Caco-2 (cell line): ENCODE data around the gene HELZ. TPM values are rescaled to one million over a fixed set of nuclear protein-coding genes. Genes with fewer than 3 reads are reported as not detected.

ENCODE experiments used
- BruUV-seq: library from RNA; stranded (reverse); fragments of 400-500 nt; replicated peaks from 2 replicates; lab custom pipeline; 2021; lab: Mats Ljungman, UMichigan
- CTCF ChIA-PET: fragments of 300-600 bp; sonication (Branson Sonifier 250); formaldehyde crosslinking; loops from one replicate; lab custom pipeline; 2022; ENCODE audit warnings: antibody characterized with exemption; lab: Charles Lee
- POLR2A ChIA-PET: fragments of 300-600 bp; sonication (Branson Sonifier 250); formaldehyde crosslinking; loops from one replicate; lab custom pipeline; 2022; ENCODE audit warnings: antibody characterized with exemption; lab: Charles Lee
- DNase-seq, 2 experiments: peaks; one replicate each; pipeline versions ENCODE4 v3.0.0 to v3.0.0-alpha.2; 2020 to 2022
- H3K27me3 ChIP-seq: replicated peaks from 2 replicates; pipeline ENCODE4 v1.6.0; 2011; ENCODE audit warnings: low read length; ENCODE audit not compliant: control insufficient read depth, insufficient read depth
- H3K36me3 ChIP-seq: 2 replicates; pipeline ENCODE4 v1.5.1; 2011; ENCODE audit warnings: low read length; ENCODE audit not compliant: control insufficient read depth, insufficient read depth
- H3K4me1 ChIP-seq: fragments of 250-450 bp; sonication (Bioruptor Pico); 2 replicates; pipeline ENCODE4 v1.5.1; 2020; ENCODE audit warnings: mild to moderate bottlenecking
- H3K4me3 ChIP-seq: 2 replicates; pipeline ENCODE4 v1.5.1; 2011; ENCODE audit warnings: low read depth, mild to moderate bottlenecking, control low read depth, low read length
- H3K9me3 ChIP-seq: fragments of 250-450 bp; sonication (Bioruptor Pico); 2 replicates; pipeline ENCODE4 v1.5.1; 2020; ENCODE audit warnings: mild to moderate bottlenecking, moderate library complexity
- H3K27ac Mint-ChIP-seq: one replicate; pipeline ENCODE4 v1.8.0; 2022; ENCODE audit warnings: mixed read lengths; ENCODE audit not compliant: unreplicated experiment
- H3K27me3 Mint-ChIP-seq: one replicate; pipeline ENCODE4 v1.8.0; 2022; ENCODE audit warnings: mixed read lengths; ENCODE audit not compliant: insufficient read depth, unreplicated experiment
- H3K36me3 Mint-ChIP-seq: one replicate; pipeline ENCODE4 v1.8.0; 2022; ENCODE audit warnings: mild to moderate bottlenecking, mixed read lengths; ENCODE audit not compliant: insufficient read depth, unreplicated experiment
- H3K4me1 Mint-ChIP-seq: one replicate; pipeline ENCODE4 v1.8.0; 2022; ENCODE audit warnings: low read depth, mixed read lengths; ENCODE audit not compliant: unreplicated experiment
- H3K4me3 Mint-ChIP-seq: one replicate; pipeline ENCODE4 v1.8.0; 2022; ENCODE audit warnings: mild to moderate bottlenecking, moderate library complexity, mixed read lengths; ENCODE audit not compliant: unreplicated experiment
- H3K9me3 Mint-ChIP-seq: one replicate; pipeline ENCODE4 v1.8.0; 2022; ENCODE audit warnings: mixed read lengths; ENCODE audit not compliant: unreplicated experiment
- CTCF ChIP-seq, 2 experiments: fragments of 200-600 bp in 1 of 2; IDR thresholded peaks; 1 replicate in 1 of 2; 2 replicates in 1 of 2; pipeline versions ENCODE4 v1.5.1 to v1.8.0; 2011 to 2022; ENCODE audit warnings: antibody characterized with exemption in 1 of 2, control low read depth in 1 of 2, inconsistent platforms in 1 of 2, low read depth in 1 of 2, low read length in 1 of 2, mild to moderate bottlenecking in 1 of 2, moderate library complexity in 1 of 2; ENCODE audit not compliant: insufficient read depth in 1 of 2, severe bottlenecking in 1 of 2, unreplicated experiment in 1 of 2
- intact Hi-C: fragments of 100-400 bp; cut with micrococcal nuclease; formaldehyde crosslinking; loops from one replicate; pipeline ENCODE4 v1.10.0; 2022; ENCODE audit not compliant: unreplicated experiment
- total RNA-seq: library from RNA; stranded (reverse); gene quantifications from 2 replicates; pipeline ENCODE4 v1.2.3, GENCODE V29; 2022

HELZ gene
- total RNA-seq, 1 experiment from 2014 or later = 63.8 TPM

- H3K4me3 ChIP-seq = no peak overlapping the region
- Mint-ChIP-seq H3K27me3 (no peaks in the 10 kb centered on the region), H3K27ac (no peak overlapping the region), H3K4me1 (peaks cover 15% of the 10 kb centered on the region), H3K4me3 (no peak overlapping the region), H3K9me3 (no peaks in the 10 kb centered on the region), H3K36me3 (peaks cover 37% of the 10 kb centered on the region)
- no peak for TF ChIP-seq CTCF (IDR thresholded peaks at IDR 0.05; ENCODE audit: insufficient read depth in 1 of 2, low read depth in 1 of 2, low read length in 1 of 2, severe bottlenecking in 1 of 2, unreplicated experiment in 1 of 2)
- no peaks in the 10 kb centered on the region for H3K9me3 ChIP-seq
- peaks cover 25% of the 10 kb centered on the region for H3K4me1 ChIP-seq
- DNase-seq = no peak
- no TSS peak for BruUV-seq
- no peaks in the 10 kb centered on the region for H3K27me3 ChIP-seq
- intact Hi-C loops = no loop called here
- ChIA-PET CTCF (no interaction called here), POLR2A (no interaction called here)
- H3K36me3 ChIP-seq = peaks cover 2% of the 10 kb centered on the region; the same call in 1 of the 2 replicates
These were observed 170.2 kb downstream of the HELZ start for GRCh38 chr17:67074781-67075180.

- BruUV-seq = no TSS peak
- CTCF ChIA-PET = no interaction called here
These were observed 172.1 kb downstream of the HELZ start for GRCh38 chr17:67072885-67073284.

GRCh38 chr17:67071595-67071994, 173.4 kb downstream of the HELZ start:
- BruUV-seq = no TSS peak
- no peaks in the 10 kb centered on the region for H3K36me3 ChIP-seq
- ChIA-PET CTCF (no interaction called here), POLR2A (no interaction called here)
- no peaks in the 10 kb centered on the region for H3K9me3 Mint-ChIP-seq
- no peaks in the 10 kb centered on the region for H3K27me3 Mint-ChIP-seq
- no peak overlapping the region for H3K4me3 ChIP-seq
- H3K4me1 ChIP-seq = peaks cover 18% of the 10 kb centered on the region
- no peaks in the 10 kb centered on the region for H3K9me3 ChIP-seq
- H3K36me3 Mint-ChIP-seq = peaks cover 27% of the 10 kb centered on the region
- H3K4me3 Mint-ChIP-seq = no peak overlapping the region
- H3K27me3 ChIP-seq = no peaks in the 10 kb centered on the region
- no peak overlapping the region for H3K27ac Mint-ChIP-seq
- DNase-seq = no peak
- H3K4me1 Mint-ChIP-seq = peaks cover 15% of the 10 kb centered on the region
- no peak for TF ChIP-seq CTCF (IDR thresholded peaks at IDR 0.05; ENCODE audit: insufficient read depth in 1 of 2, low read depth in 1 of 2, low read length in 1 of 2, severe bottlenecking in 1 of 2, unreplicated experiment in 1 of 2)
- intact Hi-C loops = no loop called here

More at GRCh38 chr17:67072885-67073284, 172.1 kb downstream of the HELZ start:
- no peak for DNase-seq
- Histone ChIP-seq H3K27me3 (no peaks in the 10 kb centered on the region), H3K4me1 (peaks cover 25% of the 10 kb centered on the region), H3K4me3 (no peak overlapping the region), H3K9me3 (no peaks in the 10 kb centered on the region), H3K36me3 (no peaks in the 10 kb centered on the region)
- H3K27ac Mint-ChIP-seq = no peak overlapping the region
- peaks cover 15% of the 10 kb centered on the region for H3K4me1 Mint-ChIP-seq
- no peaks in the 10 kb centered on the region for H3K9me3 Mint-ChIP-seq
- H3K27me3 Mint-ChIP-seq = no peaks in the 10 kb centered on the region
- POLR2A ChIA-PET = no interaction called here
- no peak for TF ChIP-seq CTCF (IDR thresholded peaks at IDR 0.05; ENCODE audit: insufficient read depth in 1 of 2, low read depth in 1 of 2, low read length in 1 of 2, severe bottlenecking in 1 of 2, unreplicated experiment in 1 of 2)
- H3K36me3 Mint-ChIP-seq = peaks cover 32% of the 10 kb centered on the region
- no peak overlapping the region for H3K4me3 Mint-ChIP-seq
- intact Hi-C loops = no loop called here
